ENCODE data around the gene NANOS2. TPM values are rescaled to one million over a fixed set of nuclear protein-coding genes. Genes with fewer than 3 reads are reported as not detected.

The NANOS2 gene
- total RNA-seq, 2 experiments from 2014 or later: not detected

DNA sequence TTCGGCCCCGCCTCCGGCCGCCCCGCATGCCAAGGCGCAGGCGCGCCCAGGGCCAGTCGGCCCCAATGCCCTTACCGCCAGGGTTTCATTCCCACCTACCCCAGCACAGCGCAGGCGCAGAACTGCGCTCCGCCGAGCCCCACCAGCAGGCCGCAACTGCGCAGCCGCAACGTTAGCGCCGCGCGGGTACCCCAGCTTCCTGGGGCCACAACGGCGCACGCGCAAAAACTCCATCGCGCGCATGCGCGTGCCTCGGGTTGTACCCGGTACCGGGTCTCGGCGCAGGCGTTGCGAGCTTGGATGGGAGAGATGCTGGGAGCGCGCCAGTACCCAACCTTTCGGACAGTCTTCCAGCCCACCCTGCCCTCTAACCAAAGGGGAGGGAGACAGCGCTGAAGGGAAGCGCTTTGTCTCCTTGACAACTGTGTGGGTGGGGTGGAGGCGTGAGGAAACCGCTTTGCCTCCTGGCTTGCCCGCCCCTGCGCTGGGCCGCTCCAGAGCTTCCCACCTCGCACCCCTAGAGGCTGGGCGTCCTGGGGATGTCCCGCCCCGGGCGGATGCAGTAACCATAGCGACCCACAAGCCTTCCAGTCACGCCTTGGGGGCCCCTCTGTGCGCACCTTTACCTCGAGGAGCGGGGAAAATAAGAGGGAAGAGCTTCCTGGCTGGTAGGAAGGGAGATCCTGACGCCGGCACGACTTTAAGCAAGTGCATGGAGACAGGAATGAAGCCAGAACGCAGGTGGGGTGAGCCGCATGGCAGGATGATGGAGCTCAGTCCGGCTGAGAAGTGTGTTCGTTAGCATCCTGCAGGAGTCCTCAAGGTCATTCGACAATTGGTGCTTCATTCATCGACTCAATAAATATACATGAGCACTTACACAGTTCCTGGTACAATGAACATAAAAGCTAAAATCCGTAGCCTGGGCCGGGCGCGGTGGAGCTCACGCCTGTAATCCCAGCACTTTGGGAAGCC, 11.6 kb downstream of the NANOS2 start:
- BruUV-seq (replicated peaks): no TSS peak
- peak; percentile 98 for DNase-seq (ENCODE audit: low spot score)
- H3K4me2 ChIP-seq (ENCODE audit: low read length): peak overlapping the region; percentile 76
- no peak for TF ChIP-seq CTCF (conservative IDR thresholded peaks at IDR 0.05; ENCODE audit: low read length)
- no peak for TF ChIP-seq EZH2phosphoT487 (IDR thresholded peaks at IDR 0.05; ENCODE audit: borderline replicate concordance, low read depth, low read length)
- H3K79me2 ChIP-seq (ENCODE audit: insufficient read depth, low read depth, low read length): peaks cover 18% of the 10 kb centered on the region; the same call in 1 of the 2 replicates
- H3K36me3 ChIP-seq (ENCODE audit: insufficient read depth, low read length): peaks cover 23% of the 10 kb centered on the region
- peaks cover 20% of the 10 kb centered on the region for H3K4me1 ChIP-seq (ENCODE audit: insufficient read depth, low read length, poor library complexity, severe bottlenecking)
- peak overlapping the region; percentile 73 for H3K27ac ChIP-seq (ENCODE audit: low read depth, low read length, poor library complexity, severe bottlenecking)
- ChIA-PET POLR2A (interaction anchor here (1.2 to 2.1 kb wide), 3 partner anchors 9 to 39 kb away, joined by 3 to 8 read pairs (median 7); partner anchors contain the start of genes FOXA3 and SYMPK), CTCF (ENCODE audit: unreplicated experiment) (no interaction called here)
- H2AFZ ChIP-seq (ENCODE audit: low read length): peak overlapping the region; percentile 9; the same call in 1 of the 2 replicates
- no peaks in the 10 kb centered on the region for H3K9me3 ChIP-seq (ENCODE audit: low read length)
- intact Hi-C loops (cut with micrococcal nuclease; ENCODE audit: unreplicated experiment): loop anchor here (2.0 kb wide), 1 partner anchor 24 kb away; no protein-coding TSS in a partner anchor
- H4K20me1 ChIP-seq (ENCODE audit: insufficient read depth, low read length): no peaks in the 10 kb centered on the region
- H3K4me3 ChIP-seq (ENCODE audit: low read depth, low read length, poor library complexity, severe bottlenecking): peak overlapping the region; percentile 94
- no peaks in the 10 kb centered on the region for H3K9me2 ChIP-seq (ENCODE audit: insufficient read depth, low read length)

DNA sequence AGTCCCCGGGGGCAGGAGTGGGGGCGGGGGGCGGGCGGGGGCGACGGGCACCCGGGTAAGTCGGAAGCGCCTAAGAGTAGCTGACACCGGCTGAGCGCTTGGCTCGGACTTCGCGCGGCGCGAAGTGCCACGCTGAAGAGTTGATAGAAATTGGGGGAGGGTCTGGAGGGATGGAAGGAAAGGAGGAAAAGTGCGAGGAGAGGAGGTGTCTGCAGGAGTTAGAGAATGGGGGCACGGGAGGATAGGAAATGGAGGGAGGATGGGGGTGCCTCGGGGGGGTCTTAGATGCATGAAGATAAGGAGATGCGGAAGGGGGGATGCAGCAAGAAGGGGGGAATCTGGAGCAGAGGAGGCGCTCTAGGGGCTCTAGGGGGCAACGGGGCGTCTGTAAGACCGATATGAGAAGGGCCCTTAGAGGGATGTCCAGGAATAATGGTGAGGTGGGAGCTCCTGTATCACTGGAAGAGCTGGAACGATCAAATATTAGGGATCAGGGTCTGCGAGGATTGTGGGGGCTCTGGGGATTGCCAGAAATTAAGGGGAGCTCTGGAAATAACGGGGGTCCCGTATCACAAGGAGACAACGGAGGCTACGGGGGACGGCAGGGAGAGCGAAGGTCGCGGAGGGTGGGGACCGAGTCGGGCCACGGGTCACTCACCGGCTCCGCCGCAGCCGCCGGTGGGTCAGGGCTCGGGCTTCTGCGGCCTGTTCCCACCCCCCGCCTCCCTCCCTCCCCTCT, 12.5 kb downstream of the NANOS2 start, which contains the start of gene MYPOP:
TSS of gene MYPOP (minus strand) at position 702 of the 739 bp plus-strand sequence. CDS start 840 bp downstream, outside the sequence.
- peaks cover 30% of the 10 kb centered on the region for H3K36me3 ChIP-seq (ENCODE audit: insufficient read depth, low read length)
- intact Hi-C loops (cut with micrococcal nuclease; ENCODE audit: unreplicated experiment): loop anchor here (2.0 kb wide), 1 partner anchor 25 kb away; no protein-coding TSS in a partner anchor
- TF ChIP-seq CTCF (conservative IDR thresholded peaks at IDR 0.05; ENCODE audit: low read length) (0 out of 2 replicates have a peak, but pooled peaks have one; percentile 28), EZH2phosphoT487 (IDR thresholded peaks at IDR 0.05; ENCODE audit: borderline replicate concordance, low read depth, low read length) (no peak)
- no peaks in the 10 kb centered on the region for H3K9me2 ChIP-seq (ENCODE audit: insufficient read depth, low read length)
- no peaks in the 10 kb centered on the region for H4K20me1 ChIP-seq (ENCODE audit: insufficient read depth, low read length)
- ChIA-PET CTCF (ENCODE audit: unreplicated experiment) (no interaction called here), POLR2A (interaction anchor here (1.2 to 2.1 kb wide), 2 partner anchors 20 to 38 kb away, joined by 3 to 8 read pairs; partner anchors contain the start of genes FOXA3 and SYMPK)
- H3K9me3 ChIP-seq (ENCODE audit: low read length): no peaks in the 10 kb centered on the region
- peaks cover 20% of the 10 kb centered on the region for H3K4me1 ChIP-seq (ENCODE audit: insufficient read depth, low read length, poor library complexity, severe bottlenecking)
- DNase-seq (ENCODE audit: low spot score): no peak
- H3K27ac ChIP-seq (ENCODE audit: low read depth, low read length, poor library complexity, severe bottlenecking): peak within 1 kb of the TSS; percentile 73
- peak within 1 kb of the TSS; percentile 81 for H3K4me2 ChIP-seq (ENCODE audit: low read length)
- H2AFZ ChIP-seq (ENCODE audit: low read length): peak within 1 kb of the TSS; percentile 36; the same call in 1 of the 2 replicates
- no TSS peak for BruUV-seq (replicated peaks)
- H3K4me3 ChIP-seq (ENCODE audit: low read depth, low read length, poor library complexity, severe bottlenecking): peak within 1 kb of the TSS; percentile 94
- peaks cover 18% of the 10 kb centered on the region; the same call in 1 of the 2 replicates for H3K79me2 ChIP-seq (ENCODE audit: insufficient read depth, low read depth, low read length)

Measured in OCI-LY7 (cell line).